Kidney (tissue), 14 donors: ENCODE measurements around the gene LITAF. TPM values are rescaled to one million over a fixed set of nuclear protein-coding genes. Genes with fewer than 3 reads are reported as not detected.
A peak's percentile ranks its signal among the peaks of the same experiment; 100 is the strongest.

Source experiments
- DNase-seq, 5 donors: peaks; one replicate each; pipeline ENCODE4 v3.0.0-alpha.2; 2013 to 2020
- FAIRE-seq: peaks from 2 replicates; lab custom pipeline; 2012; peaks lifted over from hg19 to GRCh38; lab: Jason Lieb, UNC
- H3K27ac ChIP-seq, 2 donors: one replicate each; pipeline ENCODE4 v1.7.0; 2013; ENCODE audit warnings: low read depth in 2 of 2, low read length in 2 of 2, inconsistent platforms in 1 of 2
- H3K27me3 ChIP-seq: one replicate; pipeline ENCODE4 v1.7.1; 2013; ENCODE audit warnings: low read length, inconsistent platforms; ENCODE audit not compliant: control insufficient read depth, insufficient read depth
- H3K36me3 ChIP-seq, 3 donors: one replicate each; pipeline versions ENCODE4 v1.7.0 to v1.7.1; 2013; ENCODE audit warnings: low read length in 3 of 3, control low read depth in 1 of 3, inconsistent platforms in 1 of 3; ENCODE audit not compliant: insufficient read depth in 3 of 3, control insufficient read depth in 2 of 3
- H3K4me1 ChIP-seq, 3 donors: one replicate each; pipeline versions ENCODE4 v1.7.0 to v1.7.1; 2013; ENCODE audit warnings: low read length in 3 of 3, inconsistent platforms in 1 of 3, low read depth in 1 of 3; ENCODE audit not compliant: control insufficient read depth in 2 of 3, insufficient read depth in 2 of 3
- H3K4me3 ChIP-seq, 3 donors: one replicate each; pipeline versions ENCODE4 v1.7.0 to v1.8.1; 2013; ENCODE audit warnings: low read length in 3 of 3, control low read depth in 1 of 3, inconsistent platforms in 1 of 3
- H3K9ac ChIP-seq, 3 donors: one replicate each; pipeline versions ENCODE4 v1.7.0 to v1.7.1; 2013; ENCODE audit warnings: low read length in 3 of 3, control low read depth in 1 of 3, inconsistent platforms in 1 of 3
- H3K9me3 ChIP-seq, 3 donors: one replicate each; pipeline versions ENCODE4 v1.7.0 to v1.7.1; 2013; ENCODE audit warnings: low read length in 3 of 3, control low read depth in 1 of 3, inconsistent platforms in 1 of 3; ENCODE audit not compliant: control insufficient read depth in 2 of 3, insufficient read depth in 1 of 3
- CTCF ChIP-seq: IDR thresholded peaks from 3 replicates; pipeline ENCODE4 v1.5.1; 2012; ENCODE audit warnings: mild to moderate bottlenecking, moderate library complexity, borderline replicate concordance; ENCODE audit not compliant: insufficient read depth; ENCODE audit errors: extremely low read depth
- intact Hi-C: fragments of 100-400 bp; cut with DNase I; formaldehyde crosslinking; loops from one replicate; pipeline ENCODE4 v1.11.1; 2022
- polyA plus RNA-seq: library from polyadenylated mRNA; stranded (reverse); fragments of 350-450 nt; fragmentation: Illumina TruSeq; extraction: RNeasy Lipid Tissue Mini Kit (QIAGEN cat#74804); gene quantifications from one replicate; pipeline ENCODE4 v1.2.3, GENCODE V29; 2014; ENCODE audit warnings: low read depth, low replicate concordance; ENCODE audit not compliant: insufficient read depth
- total RNA-seq: library from RNA; stranded (reverse); fragmentation: NEBNext Ultra II Directional; extraction: Animal tissue kit (Norgen Biotek cat#: 25700); gene quantifications from one replicate; pipeline ENCODE4 v1.2.1, GENCODE V29; 2021
- donor health status: control.
- donor health status: control.
- donor health status: control.
- donor health status: control.
- donor health status: control.
- donor health status: DM: yes; HTN: yes; CAD: no.
- donor health status: Normal renal cell carcinoma (clear cell type).

Gene LITAF
- total and polyA plus RNA-seq, 2 donors from 2014 or later = 121 to 171 TPM

- Histone ChIP-seq H3K9ac (no peak overlapping the region), H3K4me1 (peaks cover 0 to 3% (median 3%) of the 10 kb centered on the region in 3 donors), H3K27me3 (no peaks in the 10 kb centered on the region), H3K4me3 (no peak overlapping the region), H3K9me3 (no peaks in the 10 kb centered on the region), H3K27ac (peak overlapping the region in 1 of 2 donors; percentile 47), H3K36me3 (no peaks in the 10 kb centered on the region)
- FAIRE-seq (no peak), DNase-seq (no peak)
- TF ChIP-seq CTCF = no peak
- intact Hi-C loops = no loop called here
Measured at GRCh38 chr16:11624636-11625607, 38.2 kb upstream of the LITAF start.

- H3K9me3 ChIP-seq = no peaks in the 10 kb centered on the region
- FAIRE-seq = no peak
- no peak overlapping the region for H3K27ac ChIP-seq
Measured at GRCh38 chr16:11624205-11624604, 37.5 kb upstream of the LITAF start.

GRCh38 chr16:11621920-11622651 lies 35.4 kb upstream of the LITAF start:
- H3K27ac ChIP-seq = peak overlapping the region in 1 of 2 donors; percentile 60
- TF ChIP-seq CTCF = no peak
- peaks cover 0 to 7% (median 3%) of the 10 kb centered on the region in 3 donors for H3K4me1 ChIP-seq
- H3K9ac ChIP-seq = peak overlapping the region in 1 of 3 donors; percentile 53
- DNase-seq (peak in 1 of 5 donors; percentile 44), FAIRE-seq (no peak)
- no peaks in the 10 kb centered on the region for H3K9me3 ChIP-seq
- H3K4me3 ChIP-seq = no peak overlapping the region
- intact Hi-C loops = no loop called here
- H3K36me3 ChIP-seq = no peaks in the 10 kb centered on the region
- no peaks in the 10 kb centered on the region for H3K27me3 ChIP-seq

More at GRCh38 chr16:11624205-11624604, 37.5 kb upstream of the LITAF start:
- TF ChIP-seq CTCF = no peak
- Histone ChIP-seq H3K9ac (no peak overlapping the region), H3K27me3 (no peaks in the 10 kb centered on the region), H3K4me3 (no peak overlapping the region), H3K4me1 (peaks cover 0 to 7% (median 3%) of the 10 kb centered on the region in 3 donors), H3K36me3 (no peaks in the 10 kb centered on the region)
- intact Hi-C loops = no loop called here
- no peak for DNase-seq
